Bronchial epithelial cell (primary cell): ENCODE results near the gene CDH24. TPM values are rescaled to one million over a fixed set of nuclear protein-coding genes. Genes with fewer than 3 reads are reported as not detected.

Experiments
- DNase-seq: peaks from one replicate; pipeline ENCODE4 v3.0.0-alpha.2; 2010; ENCODE audit warnings: low read depth
- FAIRE-seq: peaks from 2 replicates; lab custom pipeline; 2011; peaks lifted over from hg19 to GRCh38; lab: Jason Lieb, UNC
- H3K27me3 ChIP-seq: 2 replicates; pipeline ENCODE4 v1.5.1; 2011; ENCODE audit warnings: low read length; ENCODE audit not compliant: control insufficient read depth, insufficient read depth
- H3K36me3 ChIP-seq: 2 replicates; pipeline ENCODE4 v1.5.1; 2011; ENCODE audit warnings: low read length; ENCODE audit not compliant: control insufficient read depth, insufficient read depth
- H3K4me3 ChIP-seq: 2 replicates; pipeline ENCODE4 v1.5.1; 2011; ENCODE audit warnings: mild to moderate bottlenecking, low read depth, low read length, control low read depth
- total RNA-seq: library from RNA; depleted of rRNA; stranded (reverse); fragments of >200 nt; gene quantifications from 2 replicates; pipeline ENCODE4 v1.2.1, GENCODE V29; 2014
- TF ChIP-seq, protein P1 (sequence below): IDR thresholded peaks from 2 replicates; pipeline ENCODE4 v1.5.1; 2011; ENCODE audit warnings: mild to moderate bottlenecking, moderate library complexity, low read length, control low read depth, inconsistent platforms; ENCODE audit not compliant: insufficient read depth, severe bottlenecking

CDH24 gene
- total RNA-seq, 1 donor from 2014 or later = 2.9 TPM

GRCh38 chr14:23002592-23002991 is 54.7 kb downstream of the CDH24 start:
- TF ChIP-seq, protein P1, sequence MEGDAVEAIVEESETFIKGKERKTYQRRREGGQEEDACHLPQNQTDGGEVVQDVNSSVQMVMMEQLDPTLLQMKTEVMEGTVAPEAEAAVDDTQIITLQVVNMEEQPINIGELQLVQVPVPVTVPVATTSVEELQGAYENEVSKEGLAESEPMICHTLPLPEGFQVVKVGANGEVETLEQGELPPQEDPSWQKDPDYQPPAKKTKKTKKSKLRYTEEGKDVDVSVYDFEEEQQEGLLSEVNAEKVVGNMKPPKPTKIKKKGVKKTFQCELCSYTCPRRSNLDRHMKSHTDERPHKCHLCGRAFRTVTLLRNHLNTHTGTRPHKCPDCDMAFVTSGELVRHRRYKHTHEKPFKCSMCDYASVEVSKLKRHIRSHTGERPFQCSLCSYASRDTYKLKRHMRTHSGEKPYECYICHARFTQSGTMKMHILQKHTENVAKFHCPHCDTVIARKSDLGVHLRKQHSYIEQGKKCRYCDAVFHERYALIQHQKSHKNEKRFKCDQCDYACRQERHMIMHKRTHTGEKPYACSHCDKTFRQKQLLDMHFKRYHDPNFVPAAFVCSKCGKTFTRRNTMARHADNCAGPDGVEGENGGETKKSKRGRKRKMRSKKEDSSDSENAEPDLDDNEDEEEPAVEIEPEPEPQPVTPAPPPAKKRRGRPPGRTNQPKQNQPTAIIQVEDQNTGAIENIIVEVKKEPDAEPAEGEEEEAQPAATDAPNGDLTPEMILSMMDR = no peak
- Histone ChIP-seq H3K27me3 (no peaks in the 10 kb centered on the region), H3K4me3 (no peak overlapping the region), H3K36me3 (no peaks in the 10 kb centered on the region)
- DNase-seq = no peak
- FAIRE-seq = no peak

- H3K27me3 ChIP-seq = no peaks in the 10 kb centered on the region
- TF ChIP-seq, protein P1 = no peak
- FAIRE-seq (no peak), DNase-seq (no peak)
- H3K36me3 ChIP-seq = no peaks in the 10 kb centered on the region
- no peak overlapping the region for H3K4me3 ChIP-seq
Observed at GRCh38 chr14:23000860-23001259, 56.5 kb downstream of the CDH24 start.

DNA sequence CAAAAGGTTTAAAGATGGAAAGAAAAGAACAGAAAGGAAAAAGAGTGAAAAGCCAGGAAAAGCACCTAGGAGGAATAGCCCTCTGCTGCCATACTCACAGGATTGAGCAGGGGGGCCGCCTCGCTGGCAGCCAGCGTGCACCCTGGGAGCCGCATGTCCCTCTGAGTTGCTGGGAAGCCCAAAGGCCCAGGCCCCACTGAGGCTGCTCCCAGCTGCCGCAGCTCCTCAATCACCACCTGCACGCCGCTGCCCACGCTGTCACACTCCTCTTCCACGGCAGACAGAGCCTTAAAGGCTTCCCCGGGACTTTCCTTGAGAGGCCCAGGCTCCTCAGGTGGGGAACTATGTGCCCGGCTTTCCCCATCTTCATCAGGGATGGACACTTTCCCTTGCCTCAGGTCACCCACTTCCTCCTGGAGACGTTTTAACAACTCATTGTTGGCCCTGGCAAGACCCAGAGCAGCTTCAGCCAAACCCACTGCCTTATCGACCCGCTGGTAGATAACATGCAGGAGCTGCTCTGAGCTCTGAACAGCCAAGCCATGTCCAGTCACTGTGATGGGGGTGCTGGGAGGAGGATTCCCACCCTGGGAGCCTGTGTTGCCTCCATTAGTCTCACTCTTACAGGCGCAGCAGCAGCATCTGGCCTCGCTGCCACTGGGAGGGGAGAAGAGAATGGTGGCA is 58.8 kb downstream of the CDH24 start:
- Histone ChIP-seq H3K27me3 (no peaks in the 10 kb centered on the region), H3K4me3 (no peak overlapping the region), H3K36me3 (no peaks in the 10 kb centered on the region)
- FAIRE-seq (no peak), DNase-seq (no peak)
- TF ChIP-seq, protein P1 = no peak

DNA sequence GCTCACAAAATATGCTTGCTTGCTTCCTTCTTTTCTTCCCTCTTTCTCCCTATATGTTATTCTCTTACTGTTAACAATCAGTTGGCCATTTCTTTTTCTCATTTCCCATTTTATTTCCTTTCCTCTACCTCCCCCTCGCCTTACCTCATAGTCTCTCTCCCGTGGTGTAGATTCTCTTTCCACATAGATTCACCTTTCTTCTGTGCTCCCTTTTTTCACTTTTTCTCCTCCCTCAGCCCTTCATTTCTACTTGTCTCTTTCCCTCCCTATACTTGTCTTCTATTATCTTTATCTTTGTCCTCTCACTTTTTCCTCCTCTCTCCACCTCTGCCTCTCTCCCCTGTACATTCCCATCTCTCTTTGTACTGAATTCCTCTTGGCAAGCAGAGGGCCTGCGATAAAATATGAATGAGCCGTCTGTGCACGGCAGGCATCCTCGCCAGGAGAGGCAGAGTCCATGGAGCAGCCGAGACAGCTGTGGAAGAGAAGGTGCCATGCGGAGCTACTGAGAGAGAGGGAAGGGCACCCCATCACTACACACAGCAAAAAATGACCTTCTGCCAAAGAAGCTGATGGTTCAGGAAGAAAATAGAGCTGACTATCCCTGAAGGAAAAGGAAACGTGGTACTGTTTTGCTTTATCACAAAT is 59.5 kb downstream of the CDH24 start:
- TF ChIP-seq, protein P1 = no peak

More for the DNA sequence above, 59.5 kb downstream of the CDH24 start:
- no peaks in the 10 kb centered on the region for H3K27me3 ChIP-seq
- FAIRE-seq (no peak), DNase-seq (no peak)
- H3K36me3 ChIP-seq = no peaks in the 10 kb centered on the region
- H3K4me3 ChIP-seq = no peak overlapping the region

Other genes starting within 250 kb of the CDH24 start
- gene SLC7A7, start 242.1 kb downstream of the CDH24 start, total RNA-seq = 0.51 and 0.79 TPM in 2 replicates
- 33.2 and 38.7 TPM in 2 replicates for gene MRPL52, start 227.6 kb downstream of the CDH24 start, total RNA-seq
- 126 and 140 TPM in 2 replicates for gene MMP14, start 220.9 kb downstream of the CDH24 start, total RNA-seq
- 34.8 and 63.6 TPM in 2 replicates for gene LRP10, start 185.8 kb downstream of the CDH24 start, total RNA-seq
- gene REM2, start 174.3 kb downstream of the CDH24 start, total RNA-seq = under 0.01 TPM in 1 of 2 replicates, not detected in the other
- gene RBM23, start 138.4 kb downstream of the CDH24 start, total RNA-seq = 26.6 and 41.2 TPM in 2 replicates
- gene PRMT5, start 128.1 kb downstream of the CDH24 start, total RNA-seq = 79.2 and 91.1 TPM in 2 replicates
- gene HAUS4, start 100.4 kb downstream of the CDH24 start, total RNA-seq = 58.8 and 113 TPM in 2 replicates
- gene AJUBA, start 75.0 kb downstream of the CDH24 start, total RNA-seq = 174 and 223 TPM in 2 replicates
- 6.3 and 7.4 TPM in 2 replicates for gene C14orf93, start 47.4 kb downstream of the CDH24 start, total RNA-seq
- 158 and 220 TPM in 2 replicates for gene PSMB5, start 22.6 kb downstream of the CDH24 start, total RNA-seq
- not detected in 2 replicates for gene PSMB11, start 15.3 kb downstream of the CDH24 start, total RNA-seq
- 45.3 and 45.5 TPM in 2 replicates for gene ACIN1, start 37.6 kb upstream of the CDH24 start, total RNA-seq
- 51.9 and 59.1 TPM in 2 replicates for gene C14orf119, start 38.0 kb upstream of the CDH24 start, total RNA-seq
- gene CIROP, start 47.5 kb upstream of the CDH24 start, total RNA-seq = not detected in 2 replicates
- not detected in 2 replicates for gene CEBPE, start 61.7 kb upstream of the CDH24 start, total RNA-seq
- 1.1 and 9.0 TPM in 2 replicates for gene SLC7A8, start 126.1 kb upstream of the CDH24 start, total RNA-seq
- gene RNF212B, start 180.4 kb upstream of the CDH24 start, total RNA-seq = not detected in 2 replicates
- gene HOMEZ, start 228.6 kb upstream of the CDH24 start, total RNA-seq = 5.0 and 6.3 TPM in 2 replicates
- 2.9 and 3.4 TPM in 2 replicates for gene PPP1R3E, start 245.3 kb upstream of the CDH24 start, total RNA-seq
- gene BCL2L2, start 249.3 kb upstream of the CDH24 start, total RNA-seq = 25.0 and 31.7 TPM in 2 replicates